Ectodermal cell (in vitro differentiated cells): Measurements from ENCODE around the gene APLF.

Experiments used
- H3K27ac ChIP-seq: 2 replicates; pipeline ENCODE4 v1.7.0; 2013; ENCODE audit warnings: mild to moderate bottlenecking, low read depth, low read length; ENCODE audit not compliant: insufficient read depth, poor library complexity, severe bottlenecking
- H3K27me3 ChIP-seq: 2 replicates; pipeline ENCODE4 v1.7.0; 2013; ENCODE audit warnings: mild to moderate bottlenecking, low read length; ENCODE audit not compliant: insufficient read depth, control insufficient read depth, poor library complexity, severe bottlenecking
- H3K36me3 ChIP-seq: one replicate; pipeline ENCODE4 v1.7.0; 2013; ENCODE audit warnings: low read length; ENCODE audit not compliant: control insufficient read depth, insufficient read depth
- H3K4me1 ChIP-seq: one replicate; pipeline ENCODE4 v1.7.0; 2013; ENCODE audit warnings: low read length; ENCODE audit not compliant: control insufficient read depth, insufficient read depth
- H3K4me3 ChIP-seq: 2 replicates; pipeline ENCODE4 v1.7.0; 2013; ENCODE audit warnings: low read depth, low read length, control low read depth; ENCODE audit not compliant: insufficient read depth
- H3K9me3 ChIP-seq: 2 replicates; pipeline ENCODE4 v1.7.0; 2013; ENCODE audit warnings: mild to moderate bottlenecking, low read length, moderate library complexity; ENCODE audit not compliant: control insufficient read depth
- WGBS, 2 experiments: methylation state at CpG; one replicate each; pipeline ENCODE4 v1.1.7; 2013; ENCODE audit warnings: missing lambda C conversion rate in 2 of 2; 5-methylcytosine and 5-hydroxymethylcytosine counted together

APLF gene

GRCh38 chr2:68623820-68624219, 156.4 kb downstream of the APLF start:
- H3K4me1 ChIP-seq, result no peaks in the 10 kb centered on the region
- H3K36me3 ChIP-seq, result no peaks in the 10 kb centered on the region
- no peak overlapping the region for H3K27ac ChIP-seq
- no peak overlapping the region for H3K4me3 ChIP-seq
- H3K9me3 ChIP-seq, result peaks cover 4% of the 10 kb centered on the region
- no peaks in the 10 kb centered on the region for H3K27me3 ChIP-seq
- 89 to 97% methylated on average over 6 of the region's 6 CpGs for WGBS, 2 experiments

GRCh38 chr2:68627615-68628014, 160.2 kb downstream of the APLF start:
- no peaks in the 10 kb centered on the region for H3K4me1 ChIP-seq
- WGBS, 2 experiments, result 93 to 95% methylated on average over 3 of the region's 3 CpGs
- no peaks in the 10 kb centered on the region for H3K9me3 ChIP-seq
- H3K4me3 ChIP-seq, result no peak overlapping the region
- no peak overlapping the region for H3K27ac ChIP-seq
- no peaks in the 10 kb centered on the region for H3K27me3 ChIP-seq
- no peaks in the 10 kb centered on the region for H3K36me3 ChIP-seq
